HFF-Myc (cell line): Measurements from ENCODE around the gene OGFRL1.

Source experiments
- DNase-seq: peaks from one replicate; pipeline ENCODE4 v3.0.0-alpha.2; 2011; ENCODE audit warnings: low read depth; ENCODE audit errors: extremely low read depth
- H3K4me3 ChIP-seq: replicated peaks from 2 replicates; pipeline ENCODE4 v1.5.1; 2011; ENCODE audit warnings: low read depth, mild to moderate bottlenecking, control low read depth, low read length
- CTCF ChIP-seq: IDR thresholded peaks from 2 replicates; pipeline ENCODE4 v1.5.1; 2012; ENCODE audit warnings: mild to moderate bottlenecking, low read depth, low read length, control low read depth; ENCODE audit errors: missing control alignments

The OGFRL1 gene

DNA sequence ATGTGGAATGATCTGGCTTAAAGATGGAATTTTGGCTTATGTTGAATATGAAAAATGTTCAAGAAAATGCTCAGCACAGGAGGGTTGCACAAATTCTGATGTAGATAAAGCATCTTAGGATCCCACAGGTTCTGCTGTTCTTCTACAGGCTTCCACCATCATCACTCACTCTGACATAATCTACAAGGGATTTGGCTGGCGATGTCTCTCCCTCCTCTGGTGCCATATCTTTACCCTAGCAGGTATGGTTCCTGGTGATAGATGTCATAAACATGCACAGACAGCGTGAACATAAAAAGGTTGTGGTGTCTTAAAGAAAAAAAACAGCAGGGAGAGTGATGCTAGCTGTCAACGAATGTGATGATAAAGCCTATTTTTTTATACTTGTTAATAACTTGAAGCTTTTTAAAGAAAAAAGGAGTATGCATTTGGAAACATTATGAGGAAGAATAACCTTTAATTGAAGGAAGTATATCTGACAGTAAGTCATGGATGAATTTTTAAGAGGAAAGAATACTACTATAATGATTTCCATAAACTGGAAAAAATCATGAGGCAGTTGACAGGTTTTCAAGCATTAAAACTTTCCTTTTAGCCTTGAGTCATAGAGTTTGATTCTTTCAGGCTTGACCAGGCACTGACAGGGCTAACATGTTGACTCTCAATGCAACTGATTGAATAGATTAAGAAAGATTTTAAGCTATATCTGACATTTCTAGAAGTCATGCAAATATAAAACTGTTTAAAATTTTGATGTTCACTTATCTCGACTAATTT lies 50.1 kb downstream of the OGFRL1 start:
- H3K4me3 ChIP-seq = no peak overlapping the region
- no peak for TF ChIP-seq CTCF
- DNase-seq = no peak

DNA sequence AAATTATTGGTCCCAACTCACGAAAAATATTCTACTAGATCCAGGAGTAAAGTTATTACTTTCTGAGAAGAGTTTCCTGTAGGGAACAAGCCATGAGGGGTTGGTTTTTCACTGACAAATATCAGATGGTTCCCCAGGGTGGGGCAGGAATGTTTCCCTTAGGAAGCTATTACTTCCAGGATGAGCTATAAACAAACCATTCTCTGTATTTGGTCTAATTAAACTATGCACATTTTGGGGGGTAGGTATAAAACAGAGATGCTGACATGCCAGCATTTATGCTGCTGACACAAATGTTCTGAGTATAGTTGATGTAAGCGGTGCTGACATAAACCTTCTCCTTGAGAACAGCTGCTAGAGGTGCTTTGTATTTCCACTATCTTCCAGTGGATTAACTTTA lies 54.2 kb downstream of the OGFRL1 start:
- no peak overlapping the region for H3K4me3 ChIP-seq
- TF ChIP-seq CTCF = no peak
- DNase-seq = no peak

DNA sequence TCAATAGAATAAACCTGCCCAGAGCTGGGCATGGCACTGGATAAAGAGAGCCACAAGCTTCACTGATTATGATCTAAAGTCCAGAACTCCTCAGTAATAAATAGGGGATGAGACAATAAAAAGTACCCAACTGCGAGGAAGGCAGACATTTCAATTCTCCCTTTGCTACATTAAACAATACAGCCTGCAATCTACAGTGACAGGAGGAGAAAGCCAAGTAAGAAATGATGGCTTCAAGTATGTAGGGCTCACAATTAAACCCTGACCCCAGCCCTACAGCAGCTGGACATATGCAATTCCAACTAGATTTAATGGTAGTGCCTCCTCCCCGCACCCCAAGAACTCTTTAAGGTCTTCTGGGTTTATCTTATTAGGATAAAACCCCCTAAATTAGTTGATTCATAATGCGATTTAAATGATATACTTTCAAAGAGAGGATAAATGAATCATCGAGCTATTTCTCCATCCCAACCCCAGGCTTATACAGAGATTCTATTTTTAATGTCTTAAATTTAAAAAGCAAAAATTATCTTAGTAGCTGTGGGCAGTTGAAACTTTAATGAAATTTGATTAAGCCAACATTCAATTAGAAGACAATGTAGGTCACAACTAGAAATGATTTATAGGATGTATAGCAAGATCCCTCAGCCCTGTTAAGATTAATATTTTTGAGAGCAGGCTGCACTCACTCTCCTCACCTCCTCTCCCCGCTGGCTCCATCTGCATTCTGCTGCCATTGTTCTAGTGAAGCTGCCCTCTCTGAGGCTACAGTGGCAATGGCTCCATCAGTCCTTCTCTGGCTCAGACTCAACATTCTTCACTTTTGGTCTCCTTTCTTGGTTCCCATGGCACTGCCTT lies 57.1 kb downstream of the OGFRL1 start:
- H3K4me3 ChIP-seq = no peak overlapping the region
- TF ChIP-seq CTCF = no peak
- DNase-seq = no peak

GRCh38 chr6:71346334-71346694 lies 57.7 kb downstream of the OGFRL1 start:
- H3K4me3 ChIP-seq = no peak overlapping the region
- TF ChIP-seq CTCF = no peak
- DNase-seq = no peak

- no peak overlapping the region for H3K4me3 ChIP-seq
- no peak for DNase-seq
- no peak for TF ChIP-seq CTCF
Observed at GRCh38 chr6:71347119-71347518, 58.5 kb downstream of the OGFRL1 start.

- TF ChIP-seq CTCF = peak; percentile 26
- no peak overlapping the region for H3K4me3 ChIP-seq
- no peak for DNase-seq
Observed at GRCh38 chr6:71349395-71349794, 60.8 kb downstream of the OGFRL1 start.
